Hepatocyte (in vitro differentiated cells): ENCODE measurements around the gene SERPINB6. TPM values are rescaled to one million over a fixed set of nuclear protein-coding genes. Genes with fewer than 3 reads are reported as not detected.
"Not testable (repeated sequence)": the region's sequence is repeated elsewhere in the genome, so short reads cannot be mapped to it uniquely, and the experiment has no call there.

Source experiments
- DNase-seq: peaks from one replicate; pipeline ENCODE4 v3.0.0-alpha.2; 2016; ENCODE audit warnings: low spot score
- H2AFZ ChIP-seq: fragments of 200-600 bp; sonication (generic); 2 replicates; pipeline ENCODE4 v1.6.0; 2016; ENCODE audit warnings: antibody characterized with exemption, mild to moderate bottlenecking
- H3K27ac ChIP-seq: fragments of 200-600 bp; sonication (generic); 2 replicates; pipeline ENCODE4 v1.5.1; 2016; ENCODE audit warnings: mild to moderate bottlenecking
- H3K27me3 ChIP-seq: fragments of 200-600 bp; sonication (generic); 2 replicates; pipeline ENCODE4 v1.6.1; 2016
- H3K36me3 ChIP-seq: fragments of 200-600 bp; sonication (generic); replicated peaks from 2 replicates; pipeline ENCODE4 v1.5.1; 2016; ENCODE audit warnings: low read depth; ENCODE audit not compliant: insufficient read depth
- H3K4me1 ChIP-seq: fragments of 200-600 bp; sonication (generic); 2 replicates; pipeline ENCODE4 v1.5.1; 2016; ENCODE audit warnings: mild to moderate bottlenecking, moderate library complexity; ENCODE audit not compliant: insufficient read depth
- H3K4me2 ChIP-seq: fragments of 200-600 bp; sonication (generic); 2 replicates; pipeline ENCODE4 v1.6.0; 2016
- H3K4me3 ChIP-seq: fragments of 200-600 bp; sonication (generic); 2 replicates; pipeline ENCODE4 v1.5.1; 2016; ENCODE audit warnings: mild to moderate bottlenecking
- H3K79me2 ChIP-seq: fragments of 200-600 bp; sonication (generic); 2 replicates; pipeline ENCODE4 v1.6.0; 2017; ENCODE audit warnings: mild to moderate bottlenecking
- H3K9me2 ChIP-seq: fragments of 200-600 bp; sonication (generic); replicated peaks from 2 replicates; pipeline ENCODE4 v1.6.0; 2017; ENCODE audit warnings: mild to moderate bottlenecking; ENCODE audit not compliant: insufficient read depth
- H3K9me3 ChIP-seq: fragments of 200-600 bp; sonication (generic); 2 replicates; pipeline ENCODE4 v1.5.1; 2016; ENCODE audit warnings: low read depth, mild to moderate bottlenecking
- H4K20me1 ChIP-seq: fragments of 200-600 bp; sonication (generic); 2 replicates; pipeline ENCODE4 v1.6.0; 2016; ENCODE audit warnings: mild to moderate bottlenecking; ENCODE audit not compliant: insufficient read depth, poor library complexity, severe bottlenecking
- CTCF ChIP-seq: fragments of 200-600 bp; sonication (generic); IDR thresholded peaks from 2 replicates; pipeline ENCODE4 v1.5.1; 2016; ENCODE audit warnings: antibody characterized with exemption, mild to moderate bottlenecking; ENCODE audit not compliant: poor library complexity
- EZH2 ChIP-seq: fragments of 200-600 bp; sonication (generic); IDR thresholded peaks from 2 replicates; pipeline ENCODE4 v1.6.1; 2016; ENCODE audit warnings: antibody characterized with exemption, mild to moderate bottlenecking, borderline replicate concordance
- EZH2phosphoT487 ChIP-seq: fragments of 200-600 bp; sonication (generic); IDR thresholded peaks from one replicate; pipeline ENCODE4 v1.6.1; 2018; ENCODE audit warnings: antibody characterized with exemption, mild to moderate bottlenecking, low read depth, moderate library complexity; ENCODE audit not compliant: unreplicated experiment, severe bottlenecking
- WGBS: methylation state at CpG from one replicate; pipeline ENCODE4 v1.1.6; 2016; ENCODE audit warnings: low lambda C conversion rate; ENCODE audit errors: missing lambda C conversion rate; 5-methylcytosine and 5-hydroxymethylcytosine counted together
- polyA plus RNA-seq: library from polyadenylated mRNA; unstranded; fragments of >200 nt; fragmentation: Nextera tagmentation; extraction: Ambion mirVana; gene quantifications from 2 replicates; pipeline ENCODE4 v1.2.1, GENCODE V29; 2016
- total RNA-seq: library from RNA; depleted of rRNA; stranded (reverse); fragments of >200 nt; gene quantifications from 2 replicates; pipeline ENCODE4 v1.2.3, GENCODE V29; 2014

Gene SERPINB6
- total and polyA plus RNA-seq, 2 experiments from 2014 or later, result 87.9 to 109 TPM

DNA sequence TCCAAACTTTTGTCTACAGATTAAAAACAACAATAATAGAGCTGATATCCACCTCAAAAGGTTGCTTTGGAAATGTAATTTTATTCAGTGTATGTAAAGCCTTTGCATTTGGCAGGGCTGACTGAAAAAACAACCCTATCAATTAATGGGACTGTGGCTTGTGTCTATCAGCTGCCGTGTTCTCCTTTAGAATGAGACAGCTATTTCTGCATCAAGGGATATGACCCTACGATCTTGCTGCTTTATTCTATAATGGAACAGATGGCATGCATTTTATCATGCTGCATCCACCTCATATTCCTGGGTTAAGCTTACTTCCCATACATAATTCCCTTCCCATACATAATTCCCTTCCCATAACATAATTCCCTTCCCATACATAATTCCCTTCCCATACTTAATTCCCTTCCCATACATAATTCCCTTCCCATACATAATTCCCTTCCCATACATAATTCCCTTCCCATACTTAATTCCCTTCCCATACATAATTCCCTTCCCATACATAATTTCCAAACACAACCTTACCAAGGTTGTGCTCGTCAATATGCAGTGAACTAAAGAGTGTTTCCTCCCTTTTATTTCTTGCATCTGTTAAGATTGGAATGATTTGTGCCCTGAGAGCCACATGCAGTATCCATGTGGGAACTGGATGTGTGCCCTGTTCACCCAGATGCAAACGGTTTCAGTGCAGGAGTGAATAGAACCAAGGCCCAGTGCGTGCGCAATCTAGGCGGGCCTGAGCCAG, 26.8 kb downstream of the SERPINB6 start:
- Histone ChIP-seq H3K36me3 (no peaks in the 10 kb centered on the region), H3K9me2 (no peaks in the 10 kb centered on the region), H3K4me3 (no peak overlapping the region), H4K20me1 (no peaks in the 10 kb centered on the region), H3K27ac (no peak overlapping the region), H3K4me1 (no peaks in the 10 kb centered on the region), H3K4me2 (no peak overlapping the region), H3K79me2 (no peaks in the 10 kb centered on the region), H2AFZ (no peak overlapping the region), H3K27me3 (no peaks in the 10 kb centered on the region), H3K9me3 (no peaks in the 10 kb centered on the region)
- WGBS, result 86% methylated on average over 7 of the region's 7 CpGs
- DNase-seq, result no peak
- TF ChIP-seq EZH2phosphoT487 (no peak), CTCF (no peak), EZH2 (no peak)

DNA sequence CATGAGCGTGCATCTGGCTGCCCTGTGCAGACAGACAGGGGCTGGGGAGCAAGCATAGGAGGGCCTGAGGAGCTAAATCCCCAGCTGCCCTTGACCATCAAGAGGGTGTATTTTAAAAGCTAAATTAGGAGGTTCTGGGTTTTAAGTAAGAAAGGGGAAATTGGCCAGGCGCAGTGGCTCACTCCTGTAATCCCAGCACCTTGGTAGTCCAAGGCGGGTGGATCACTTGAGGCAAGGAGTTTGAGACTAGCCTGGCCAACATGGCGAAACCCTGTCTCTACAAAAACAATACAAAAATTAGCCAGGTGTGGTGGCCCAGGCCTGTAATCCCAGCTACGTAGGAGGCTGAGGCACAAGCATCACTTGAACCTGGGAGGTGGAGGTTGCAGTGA, 27.8 kb downstream of the SERPINB6 start:
- H3K4me3 ChIP-seq, result no peak overlapping the region

GRCh38 chr6:2942914-2943563, 28.3 kb downstream of the SERPINB6 start:
- H3K9me3 ChIP-seq, result no peaks in the 10 kb centered on the region
- TF ChIP-seq EZH2phosphoT487 (no peak), CTCF (no peak), EZH2 (no peak)
- H3K4me2 ChIP-seq, result peak overlapping the region; percentile 56
- 57% methylated on average over 12 of the region's 12 CpGs for WGBS
- H4K20me1 ChIP-seq, result no peaks in the 10 kb centered on the region
- H3K9me2 ChIP-seq, result no peaks in the 10 kb centered on the region
- H3K4me1 ChIP-seq, result no peaks in the 10 kb centered on the region
- H2AFZ ChIP-seq, result no peak overlapping the region
- no peak for DNase-seq
- no peak overlapping the region for H3K27ac ChIP-seq
- no peaks in the 10 kb centered on the region for H3K27me3 ChIP-seq
- no peaks in the 10 kb centered on the region for H3K36me3 ChIP-seq
- H3K79me2 ChIP-seq, result no peaks in the 10 kb centered on the region
- H3K4me3 ChIP-seq, result no peak overlapping the region

More for the DNA sequence above, 27.8 kb downstream of the SERPINB6 start:
- H3K9me3 ChIP-seq, result no peaks in the 10 kb centered on the region
- WGBS, result 91% methylated on average over 5 of the region's 5 CpGs
- TF ChIP-seq EZH2, result no peak
- no peak for TF ChIP-seq EZH2phosphoT487
- no peak for TF ChIP-seq CTCF
- H3K36me3 ChIP-seq, result no peaks in the 10 kb centered on the region
- no peaks in the 10 kb centered on the region for H3K79me2 ChIP-seq
- no peak overlapping the region for H3K27ac ChIP-seq
- H3K4me2 ChIP-seq, result no peak overlapping the region
- H4K20me1 ChIP-seq, result no peaks in the 10 kb centered on the region
- no peak overlapping the region for H2AFZ ChIP-seq
- no peaks in the 10 kb centered on the region for H3K4me1 ChIP-seq
- no peaks in the 10 kb centered on the region for H3K9me2 ChIP-seq
- DNase-seq, result no peak
- H3K27me3 ChIP-seq, result no peaks in the 10 kb centered on the region

GRCh38 chr6:2942116-2942515, 29.3 kb downstream of the SERPINB6 start:
- H3K79me2 ChIP-seq, H3K27me3 ChIP-seq, DNase-seq, H3K36me3 ChIP-seq, H3K9me2 ChIP-seq, H3K4me3 ChIP-seq, H3K4me1 ChIP-seq, H2AFZ ChIP-seq, H3K27ac ChIP-seq, H4K20me1 ChIP-seq, H3K9me3 ChIP-seq: not testable (repeated sequence)
- H3K4me2 ChIP-seq, result peak overlapping the region; percentile 56
- WGBS, result 96% methylated on average over 21 of the region's 21 CpGs
